WTC11 (cell line): ENCODE measurements around the gene ANO2. TPM values are rescaled to one million over a fixed set of nuclear protein-coding genes. Genes with fewer than 3 reads are reported as not detected.

Experiments used
- ATAC-seq: fragments of 200-7000 bp; cut with Tn5 transposase; 2 replicates; pipeline ENCODE4 v1.10.0; 2021; ENCODE audit warnings: mild to moderate bottlenecking, moderate library complexity
- CTCF ChIA-PET: fragments of 300-600 bp; sonication (Branson Sonifier 250); formaldehyde crosslinking; loops from one replicate; lab custom pipeline; 2021; ENCODE audit warnings: antibody characterized with exemption; lab: Charles Lee
- POLR2A ChIA-PET: fragments of 350-600 bp; sonication (Branson Sonifier 250); formaldehyde crosslinking; loops from one replicate; lab custom pipeline; 2021; ENCODE audit warnings: antibody characterized with exemption; lab: Charles Lee
- DNase-seq: peaks from one replicate; pipeline ENCODE4 v3.0.0; 2021; ENCODE audit warnings: low spot score
- H3K27ac Mint-ChIP-seq: 2 replicates; pipeline ENCODE4 v1.8.0; 2021; ENCODE audit warnings: mixed read lengths
- H3K27me3 Mint-ChIP-seq: 2 replicates; pipeline ENCODE4 v1.8.0; 2021; ENCODE audit warnings: low read depth, mild to moderate bottlenecking, moderate library complexity, mixed read lengths
- H3K36me3 Mint-ChIP-seq: 2 replicates; pipeline ENCODE4 v1.8.0; 2021; ENCODE audit warnings: mixed read lengths
- H3K4me1 Mint-ChIP-seq: 2 replicates; pipeline ENCODE4 v1.8.0; 2022; ENCODE audit warnings: mixed read lengths
- H3K4me3 Mint-ChIP-seq: 2 replicates; pipeline ENCODE4 v1.8.0; 2021; ENCODE audit warnings: mild to moderate bottlenecking, moderate library complexity, mixed read lengths
- H3K9me3 Mint-ChIP-seq: 2 replicates; pipeline ENCODE4 v1.8.0; 2021; ENCODE audit warnings: mixed read lengths
- AR ChIP-seq: fragments of 250-450 bp; sonication (Bioruptor Pico); IDR thresholded peaks from 2 replicates; pipeline ENCODE4 v1.9.0; 2021; ENCODE audit warnings: mild to moderate bottlenecking
- ARID4B ChIP-seq: sonication (generic); formaldehyde crosslinking; IDR thresholded peaks from 2 replicates; pipeline ENCODE4 v1.8.0; 2023; ENCODE audit warnings: missing genetic modification reagents, mild to moderate bottlenecking, borderline replicate concordance
- E2F5 ChIP-seq: sonication (generic); formaldehyde crosslinking; IDR thresholded peaks from 2 replicates; pipeline ENCODE4 v1.8.1; 2022; ENCODE audit warnings: mild to moderate bottlenecking, moderate library complexity, missing genetic modification reagents
- EMX1 ChIP-seq: fragments of 250-450 bp; sonication (Bioruptor Pico); IDR thresholded peaks from 2 replicates; pipeline ENCODE4 v1.8.0; 2021; ENCODE audit warnings: mild to moderate bottlenecking
- FOXP4 ChIP-seq: sonication (generic); formaldehyde crosslinking; IDR thresholded peaks from 2 replicates; pipeline ENCODE4 v1.8.0; 2022; ENCODE audit warnings: mild to moderate bottlenecking, missing genetic modification reagents
- GABPB1 ChIP-seq: sonication (generic); formaldehyde crosslinking; IDR thresholded peaks from 2 replicates; pipeline ENCODE4 v1.8.1; 2023; ENCODE audit warnings: mild to moderate bottlenecking, missing genetic modification reagents
- GTF2I ChIP-seq: fragments of 250-450 bp; sonication (Bioruptor Pico); conservative IDR thresholded peaks from 2 replicates; pipeline ENCODE4 v1.4.0; 2021; ENCODE audit warnings: mild to moderate bottlenecking
- MLX ChIP-seq: sonication (generic); formaldehyde crosslinking; IDR thresholded peaks from 2 replicates; pipeline ENCODE4 v1.8.1; 2023; ENCODE audit warnings: mild to moderate bottlenecking, missing genetic modification reagents, moderate library complexity
- MXD4 ChIP-seq: fragments of 250-450 bp; sonication (Bioruptor Pico); IDR thresholded peaks from 2 replicates; pipeline ENCODE4 v1.8.0; 2021; ENCODE audit warnings: mild to moderate bottlenecking, moderate library complexity, borderline replicate concordance
- NFATC4 ChIP-seq: fragments of 250-450 bp; sonication (Bioruptor Pico); IDR thresholded peaks from 2 replicates; pipeline ENCODE4 v1.9.0; 2021; ENCODE audit warnings: mild to moderate bottlenecking
- NFE2L1 ChIP-seq: sonication (generic); formaldehyde crosslinking; IDR thresholded peaks from 2 replicates; pipeline ENCODE4 v1.8.1; 2023; ENCODE audit warnings: missing genetic modification reagents
- RELA ChIP-seq: sonication (generic); formaldehyde crosslinking; IDR thresholded peaks from 2 replicates; pipeline ENCODE4 v1.8.1; 2022; ENCODE audit warnings: missing genetic modification reagents, mild to moderate bottlenecking, borderline replicate concordance
- SMAD3 ChIP-seq: sonication (generic); formaldehyde crosslinking; IDR thresholded peaks from 2 replicates; pipeline ENCODE4 v1.8.0; 2022; ENCODE audit warnings: missing genetic modification reagents, mild to moderate bottlenecking, borderline replicate concordance
- SMAD4 ChIP-seq: sonication (generic); formaldehyde crosslinking; IDR thresholded peaks from 2 replicates; pipeline ENCODE4 v1.8.0; 2022; ENCODE audit warnings: mild to moderate bottlenecking, missing genetic modification reagents
- SOX15 ChIP-seq: fragments of 250-450 bp; sonication (Bioruptor Pico); IDR thresholded peaks from 2 replicates; pipeline ENCODE4 v1.9.0; 2021; ENCODE audit warnings: mild to moderate bottlenecking
- STAT6 ChIP-seq: sonication (generic); formaldehyde crosslinking; conservative IDR thresholded peaks from 2 replicates; pipeline ENCODE4 v1.8.1; 2023; ENCODE audit warnings: mild to moderate bottlenecking, low read depth, missing genetic modification reagents, moderate library complexity
- TEAD4 ChIP-seq: sonication (generic); formaldehyde crosslinking; IDR thresholded peaks from 2 replicates; pipeline ENCODE4 v1.8.0; 2022; ENCODE audit warnings: mild to moderate bottlenecking, missing genetic modification reagents
- USF1 ChIP-seq: sonication (generic); formaldehyde crosslinking; IDR thresholded peaks from 2 replicates; pipeline ENCODE4 v1.8.0; 2022; ENCODE audit warnings: mild to moderate bottlenecking, missing genetic modification reagents
- ZNF138 ChIP-seq: sonication (generic); formaldehyde crosslinking; conservative IDR thresholded peaks from 2 replicates; pipeline ENCODE4 v1.8.1; 2022; ENCODE audit warnings: mild to moderate bottlenecking, moderate library complexity, missing genetic modification reagents
- ZNF219 ChIP-seq: sonication (generic); formaldehyde crosslinking; IDR thresholded peaks from 2 replicates; pipeline ENCODE4 v1.8.0; 2023; ENCODE audit warnings: missing genetic modification reagents, mild to moderate bottlenecking, borderline replicate concordance
- ZNF263 ChIP-seq: sonication (generic); formaldehyde crosslinking; IDR thresholded peaks from 2 replicates; pipeline ENCODE4 v1.8.1; 2022; ENCODE audit warnings: low read depth, mild to moderate bottlenecking, moderate library complexity, missing genetic modification reagents
- ZNF416 ChIP-seq: fragments of 250-450 bp; sonication (Bioruptor Pico); IDR thresholded peaks from 2 replicates; pipeline ENCODE4 v1.9.0; 2021; ENCODE audit warnings: mild to moderate bottlenecking, inconsistent platforms
- ZNF671 ChIP-seq: fragments of 250-450 bp; sonication (Bioruptor Pico); IDR thresholded peaks from 2 replicates; pipeline ENCODE4 v1.8.0; 2021; ENCODE audit warnings: mild to moderate bottlenecking
- total RNA-seq: library from RNA; stranded (reverse); gene quantifications from 3 replicates; pipeline ENCODE4 v1.2.3, GENCODE V29; 2021

Gene ANO2
- total RNA-seq, 1 experiment from 2014 or later, result 2.8 TPM

- TF ChIP-seq FOXP4 (CRISPR knock-in tag), result no peak
- no peak for TF ChIP-seq EMX1
- TF ChIP-seq ZNF138 (CRISPR knock-in tag), result no peak
- no peak for TF ChIP-seq SOX15
- TF ChIP-seq, all 79 proteins: peak for 0
These were observed 176.4 kb downstream of the ANO2 start (continued) for GRCh38 chr12:5768581-5769196.

- ATAC-seq (no peak), DNase-seq (no peak)
- TF ChIP-seq MXD4 (no peak), ZNF416 (CRISPR knock-in tag) (no peak), MLX (CRISPR knock-in tag) (no peak), USF1 (CRISPR knock-in tag) (no peak), GTF2I (CRISPR knock-in tag) (no peak), ZNF219 (CRISPR knock-in tag) (no peak), ARID4B (CRISPR knock-in tag) (no peak), NFE2L1 (CRISPR knock-in tag) (no peak), TEAD4 (CRISPR knock-in tag) (no peak), NFATC4 (CRISPR knock-in tag) (no peak), GABPB1 (no peak), STAT6 (CRISPR knock-in tag) (no peak), SMAD4 (CRISPR knock-in tag) (no peak), E2F5 (CRISPR knock-in tag) (no peak), SMAD3 (no peak), ZNF671 (no peak), AR (CRISPR knock-in tag) (no peak), ZNF263 (CRISPR knock-in tag) (no peak), RELA (CRISPR knock-in tag) (no peak)
- Mint-ChIP-seq H3K27ac (no peak overlapping the region), H3K27me3 (no peaks in the 10 kb centered on the region), H3K9me3 (peaks cover 4% of the 10 kb centered on the region), H3K4me3 (no peak overlapping the region), H3K36me3 (no peaks in the 10 kb centered on the region), H3K4me1 (0 out of 2 replicates have a peak, but pooled peaks cover 3% of the 10 kb centered on the region)
- POLR2A ChIA-PET, result no interaction called here
- CTCF ChIA-PET, result no interaction called here
These were observed 176.9 kb downstream of the ANO2 start for GRCh38 chr12:5768171-5768570.
